SKM-1 (cell line): Measurements from ENCODE around the gene CDX2.
"Not testable (repeated sequence)": the region's sequence is repeated elsewhere in the genome, so short reads cannot be mapped to it uniquely, and the experiment has no call there.

Experiments
- DNase-seq: peaks from one replicate; lab custom pipeline; 2025; ENCODE audit not compliant: unreplicated experiment; lab: John Stamatoyannopoulos, UW

The CDX2 gene

GRCh38 chr13:27965740-27966640 lies 3.1 kb downstream of the CDX2 start:
- no peak for DNase-seq

GRCh38 chr13:27965343-27965739 lies 3.8 kb downstream of the CDX2 start:
- DNase-seq = no peak

GRCh38 chr13:27964741-27965323 lies 4.3 kb downstream of the CDX2 start:
- no peak for DNase-seq

- not testable (repeated sequence) for DNase-seq
Measured at GRCh38 chr13:27964206-27964605, 4.9 kb downstream of the CDX2 start.

- no peak for DNase-seq
Measured at GRCh38 chr13:27963491-27963890, 5.6 kb downstream of the CDX2 start.

GRCh38 chr13:27962982-27963381 lies 6.1 kb downstream of the CDX2 start:
- DNase-seq = no peak

GRCh38 chr13:27962128-27962841 lies 6.8 kb downstream of the CDX2 start:
- DNase-seq = no peak

- no peak for DNase-seq
Measured at GRCh38 chr13:27961227-27962085, 7.7 kb downstream of the CDX2 start.

GRCh38 chr13:27960362-27961226 lies 8.5 kb downstream of the CDX2 start:
- DNase-seq = peak; percentile 19

GRCh38 chr13:27959976-27960361 lies 9.1 kb downstream of the CDX2 start:
- DNase-seq = no peak

GRCh38 chr13:27956576-27957300 lies 12.4 kb downstream of the CDX2 start:
- DNase-seq = no peak

GRCh38 chr13:27955014-27955591 lies 14.0 kb downstream of the CDX2 start:
- DNase-seq = no peak

GRCh38 chr13:27954406-27954851 lies 14.7 kb downstream of the CDX2 start:
- no peak for DNase-seq

GRCh38 chr13:27953676-27954405 lies 15.3 kb downstream of the CDX2 start:
- peak; percentile 74 for DNase-seq

GRCh38 chr13:27952876-27953675 lies 16.0 kb downstream of the CDX2 start:
- DNase-seq = no peak

- no peak for DNase-seq
Measured at GRCh38 chr13:27942972-27943371, 26.1 kb downstream of the CDX2 start.

GRCh38 chr13:27933580-27934328 lies 35.4 kb downstream of the CDX2 start:
- no peak for DNase-seq
